ENCODE results near the gene STYX. TPM values are rescaled to one million over a fixed set of nuclear protein-coding genes. Genes with fewer than 3 reads are reported as not detected.

The STYX gene
- total and polyA plus RNA-seq, 2 of the 8 experiments (the other 6 are each of a cell fraction or from before 2014, with no cell fraction given) = 8.3 to 29.0 TPM

- TF ChIP-seq E2F6 (IDR thresholded peaks at IDR 0.05) = no peak
These were observed 71.2 kb downstream of the STYX start (continued) for GRCh38 chr14:52801014-52801712.

All from H1 (cell line).